ENCODE data around the gene EGFL7.

The EGFL7 gene

GRCh38 chr9:136662656-136663581 lies at the start of gene EGFL7:
Gene EGFL7 (plus strand): TSS chr9:136662916. CDS start chr9:136668283, 5,367 bp downstream.
- DNase-seq, result no peak

GRCh38 chr9:136613824-136614371 lies 48.8 kb upstream of the EGFL7 start:
- no peak for DNase-seq

GRCh38 chr9:136614372-136614922 lies 48.3 kb upstream of the EGFL7 start:
- DNase-seq, result peak; percentile 88

- DNase-seq, result no peak
These were observed 47.6 kb upstream of the EGFL7 start for GRCh38 chr9:136614967-136615623.

- peak; percentile 14 for DNase-seq
These were observed 46.9 kb upstream of the EGFL7 start for GRCh38 chr9:136615631-136616306.

- DNase-seq, result no peak
These were observed 46.4 kb upstream of the EGFL7 start for GRCh38 chr9:136616307-136616635.

GRCh38 chr9:136616948-136617695 lies 45.6 kb upstream of the EGFL7 start:
- DNase-seq, result no peak

GRCh38 chr9:136617746-136618579 lies 44.8 kb upstream of the EGFL7 start:
- no peak for DNase-seq

- no peak for DNase-seq
These were observed 43.9 kb upstream of the EGFL7 start for GRCh38 chr9:136618580-136619547.

GRCh38 chr9:136619742-136620440 lies 42.8 kb upstream of the EGFL7 start:
- no peak for DNase-seq

GRCh38 chr9:136620441-136621018 lies 42.2 kb upstream of the EGFL7 start:
- DNase-seq, result no peak

- no peak for DNase-seq
These were observed 41.5 kb upstream of the EGFL7 start for GRCh38 chr9:136621019-136621733.

- no peak for DNase-seq
These were observed 41.0 kb upstream of the EGFL7 start for GRCh38 chr9:136621734-136622093.

GRCh38 chr9:136622538-136622948 lies 40.2 kb upstream of the EGFL7 start:
- no peak for DNase-seq

GRCh38 chr9:136623016-136623841 lies 39.5 kb upstream of the EGFL7 start:
- DNase-seq, result no peak

GRCh38 chr9:136623842-136624183 lies 38.9 kb upstream of the EGFL7 start:
- no peak for DNase-seq

- no peak for DNase-seq
These were observed 38.3 kb upstream of the EGFL7 start for GRCh38 chr9:136624184-136624951.

Data from EL (cell line).